Subcutaneous abdominal adipose tissue (tissue), 5 donors: ENCODE data around the gene APOBEC4.

Source experiments
- H3K27ac ChIP-seq: one replicate; pipeline ENCODE4 v1.7.0; 2013; ENCODE audit warnings: low read depth, mild to moderate bottlenecking, inconsistent platforms, low read length, moderate library complexity
- H3K27me3 ChIP-seq, 5 donors: one replicate each; pipeline ENCODE4 v1.7.0; 2013; ENCODE audit warnings: low read length in 5 of 5, inconsistent platforms in 1 of 5; ENCODE audit not compliant: control insufficient read depth in 5 of 5, insufficient read depth in 4 of 5
- H3K36me3 ChIP-seq, 5 donors: one replicate each; pipeline ENCODE4 v1.7.0; 2013; ENCODE audit warnings: low read length in 5 of 5; ENCODE audit not compliant: control insufficient read depth in 5 of 5, insufficient read depth in 5 of 5
- H3K4me1 ChIP-seq, 5 donors: one replicate each; pipeline ENCODE4 v1.7.0; 2013; ENCODE audit warnings: low read length in 5 of 5, mild to moderate bottlenecking in 3 of 5, moderate library complexity in 1 of 5; ENCODE audit not compliant: control insufficient read depth in 5 of 5, insufficient read depth in 5 of 5
- H3K4me3 ChIP-seq, 5 donors: one replicate each; pipeline ENCODE4 v1.7.0; 2013; ENCODE audit warnings: low read length in 5 of 5, low read depth in 1 of 5
- H3K9ac ChIP-seq, 5 donors: one replicate each; pipeline ENCODE4 v1.7.0; 2013; ENCODE audit warnings: low read length in 5 of 5, mild to moderate bottlenecking in 4 of 5, moderate library complexity in 3 of 5
- H3K9me3 ChIP-seq, 5 donors: one replicate each; pipeline ENCODE4 v1.7.0; 2013; ENCODE audit warnings: low read length in 5 of 5; ENCODE audit not compliant: control insufficient read depth in 5 of 5
- donor health status: healthy.
- donor health status: healthy.
- donor health status: healthy.
- donor health status: healthy.
- donor health status: healthy.

Gene APOBEC4

DNA sequence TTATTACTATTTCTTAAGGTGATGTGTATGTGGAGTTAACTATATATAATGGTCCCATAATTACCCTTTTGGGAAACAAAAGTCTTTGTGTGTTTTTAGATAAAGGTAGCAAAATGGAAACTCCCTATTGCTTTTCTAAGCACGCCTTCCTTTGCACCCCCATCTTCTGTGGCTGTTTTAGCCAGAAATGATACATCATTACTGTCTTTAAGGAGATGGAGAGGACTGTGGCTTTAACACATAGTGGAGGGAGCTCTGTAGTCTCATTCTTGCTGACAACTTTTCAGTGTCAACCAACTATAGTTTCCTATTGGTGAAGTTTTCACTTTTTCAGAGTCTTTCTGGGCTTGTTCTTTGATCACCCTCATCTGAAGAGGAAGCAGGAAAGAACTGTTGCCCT lies 1.0 kb downstream of the APOBEC4 start:
- peaks cover 0 to 7% (median 0%) of the 10 kb centered on the region in 5 donors for H3K4me1 ChIP-seq
- no peak overlapping the region for H3K9ac ChIP-seq
- no peak overlapping the region for H3K27ac ChIP-seq
- no peak overlapping the region for H3K4me3 ChIP-seq
- H3K9me3 ChIP-seq: no peaks in the 10 kb centered on the region
- no peaks in the 10 kb centered on the region for H3K36me3 ChIP-seq
- no peaks in the 10 kb centered on the region for H3K27me3 ChIP-seq

DNA sequence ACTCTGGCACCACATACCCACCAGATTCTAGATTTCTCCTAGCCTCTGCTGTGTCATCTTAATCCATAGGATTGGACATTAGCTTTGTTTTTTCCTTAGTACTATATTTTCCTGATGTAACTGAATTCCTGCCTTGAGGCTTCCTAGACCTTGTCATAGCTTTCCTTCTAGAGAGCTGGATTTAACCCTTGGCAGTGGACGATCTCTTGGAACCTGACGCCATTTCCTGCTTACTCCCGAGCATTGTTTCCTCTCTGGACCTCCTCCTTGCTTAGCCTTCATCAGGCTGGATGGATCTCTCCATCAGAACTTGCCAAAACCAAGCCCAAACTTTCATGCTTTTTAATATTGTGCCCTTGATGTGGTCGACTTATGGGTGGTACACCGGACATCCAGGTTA lies 1.5 kb downstream of the APOBEC4 start:
- Histone ChIP-seq H3K27ac (no peak overlapping the region), H3K36me3 (no peaks in the 10 kb centered on the region), H3K9ac (no peak overlapping the region), H3K9me3 (no peaks in the 10 kb centered on the region), H3K4me1 (peaks cover 0 to 7% (median 0%) of the 10 kb centered on the region in 5 donors), H3K27me3 (no peaks in the 10 kb centered on the region), H3K4me3 (no peak overlapping the region)

- Histone ChIP-seq H3K9me3 (no peaks in the 10 kb centered on the region), H3K27me3 (no peaks in the 10 kb centered on the region), H3K4me1 (peaks cover 0 to 4% (median 0%) of the 10 kb centered on the region in 5 donors), H3K4me3 (no peak overlapping the region), H3K27ac (no peak overlapping the region), H3K9ac (no peak overlapping the region), H3K36me3 (no peaks in the 10 kb centered on the region)
Measured at GRCh38 chr1:183648042-183648441, 5.1 kb downstream of the APOBEC4 start.

- Histone ChIP-seq H3K9me3 (no peaks in the 10 kb centered on the region), H3K27me3 (no peaks in the 10 kb centered on the region), H3K4me3 (no peak overlapping the region), H3K4me1 (peaks cover 0 to 2% (median 0%) of the 10 kb centered on the region in 5 donors), H3K36me3 (no peaks in the 10 kb centered on the region), H3K9ac (no peak overlapping the region), H3K27ac (no peak overlapping the region)
Measured at GRCh38 chr1:183646776-183647175, 6.3 kb downstream of the APOBEC4 start.

DNA sequence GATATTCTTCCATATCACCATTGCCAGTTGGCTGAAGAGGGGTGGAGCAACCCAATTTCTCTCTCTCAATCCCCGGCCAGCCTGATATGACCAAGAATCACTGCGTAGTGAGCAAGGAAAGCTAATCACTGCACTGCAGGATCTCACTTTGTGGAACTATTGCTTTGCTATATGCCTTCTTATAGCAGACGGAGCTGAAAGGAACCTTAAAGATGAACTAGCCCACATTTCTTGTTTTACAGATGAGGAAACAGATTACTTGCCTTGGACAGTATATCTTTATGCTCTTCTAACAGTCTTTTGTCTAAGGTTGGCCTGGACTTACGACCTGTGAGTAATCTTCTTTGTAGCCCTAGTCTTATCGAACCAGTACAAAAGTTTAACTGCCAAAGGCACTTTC lies 7.6 kb downstream of the APOBEC4 start:
- Histone ChIP-seq H3K4me1 (peaks cover 0 to 2% (median 0%) of the 10 kb centered on the region in 5 donors), H3K4me3 (no peak overlapping the region)

GRCh38 chr1:183642166-183642565 lies 10.9 kb downstream of the APOBEC4 start:
- no peaks in the 10 kb centered on the region for H3K36me3 ChIP-seq
- H3K4me1 ChIP-seq: peaks cover 0 to 2% (median 0%) of the 10 kb centered on the region in 5 donors
- no peaks in the 10 kb centered on the region for H3K9me3 ChIP-seq
- H3K9ac ChIP-seq: no peak overlapping the region
- H3K27me3 ChIP-seq: no peaks in the 10 kb centered on the region
- no peak overlapping the region for H3K4me3 ChIP-seq
- no peak overlapping the region for H3K27ac ChIP-seq

More for the DNA sequence above, 7.6 kb downstream of the APOBEC4 start:
- H3K9ac ChIP-seq: no peak overlapping the region
- no peaks in the 10 kb centered on the region for H3K9me3 ChIP-seq
- no peaks in the 10 kb centered on the region for H3K36me3 ChIP-seq
- H3K27ac ChIP-seq: no peak overlapping the region
- H3K27me3 ChIP-seq: no peaks in the 10 kb centered on the region

DNA sequence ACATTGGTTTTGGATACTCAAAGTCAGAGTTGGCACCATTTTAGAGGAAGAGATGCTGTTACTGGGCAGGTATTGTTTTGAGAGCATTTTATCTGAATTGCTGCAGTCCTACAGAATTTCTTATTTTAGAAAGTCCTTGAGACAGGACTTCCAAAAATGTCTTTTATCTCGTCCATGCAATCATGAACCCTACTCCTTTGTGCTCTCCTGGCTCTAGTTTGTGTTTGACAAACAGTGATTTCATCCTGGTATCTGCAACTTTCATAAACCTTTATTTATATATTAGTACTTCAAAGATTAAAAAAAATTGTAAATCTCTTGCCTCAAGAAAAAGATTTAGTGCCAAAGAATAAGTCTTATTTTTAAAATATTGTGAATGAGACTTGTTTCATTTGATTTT lies 12.9 kb downstream of the APOBEC4 start:
- Histone ChIP-seq H3K9ac (no peak overlapping the region), H3K4me1 (peaks cover 0 to 8% (median 6%) of the 10 kb centered on the region in 5 donors), H3K27me3 (no peaks in the 10 kb centered on the region), H3K4me3 (no peak overlapping the region), H3K27ac (no peak overlapping the region), H3K36me3 (no peaks in the 10 kb centered on the region), H3K9me3 (no peaks in the 10 kb centered on the region)

DNA sequence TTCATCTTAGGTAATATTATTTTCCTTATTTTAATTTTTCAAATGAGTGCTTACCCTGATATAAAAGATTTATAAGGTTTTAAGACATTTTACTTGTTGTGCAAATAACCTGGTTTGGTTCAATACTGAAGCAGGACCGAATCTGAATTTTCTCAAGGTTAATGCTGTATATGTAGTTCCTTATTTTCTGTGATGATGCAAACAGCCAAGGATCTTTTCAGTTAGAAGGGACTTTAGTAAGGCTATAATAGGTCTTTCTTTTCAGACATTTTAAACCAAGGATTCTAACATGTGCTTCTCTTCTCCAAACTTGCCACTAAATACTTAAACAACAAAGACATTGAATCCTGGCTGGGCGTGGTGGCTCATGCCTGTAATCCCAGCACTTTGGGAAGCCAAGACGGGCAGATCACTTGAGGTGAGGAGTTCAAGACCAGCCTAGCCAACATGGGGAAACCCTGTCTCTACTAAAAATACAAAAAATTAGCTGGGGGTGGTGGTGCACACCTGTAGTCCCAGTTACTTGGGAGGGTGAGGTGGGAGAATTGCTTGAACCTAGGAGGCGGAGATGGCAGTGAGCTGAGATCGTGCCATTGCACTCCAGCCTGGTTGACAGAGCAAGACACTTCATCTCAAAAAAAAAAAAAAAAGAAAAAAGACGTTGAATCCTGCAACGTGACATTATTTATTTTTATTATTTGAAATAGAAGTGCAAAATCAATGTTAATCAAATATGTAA lies 14.3 kb downstream of the APOBEC4 start:
- peaks cover 0 to 17% (median 13%) of the 10 kb centered on the region in 5 donors for H3K4me1 ChIP-seq
- H3K9ac ChIP-seq: no peak overlapping the region
- no peaks in the 10 kb centered on the region for H3K9me3 ChIP-seq
- no peaks in the 10 kb centered on the region for H3K27me3 ChIP-seq
- H3K36me3 ChIP-seq: no peaks in the 10 kb centered on the region
- no peak overlapping the region for H3K27ac ChIP-seq
- no peak overlapping the region for H3K4me3 ChIP-seq

- Histone ChIP-seq H3K27me3 (no peaks in the 10 kb centered on the region), H3K4me1 (peaks cover 2 to 38% (median 32%) of the 10 kb centered on the region in 5 donors), H3K27ac (no peak overlapping the region), H3K9me3 (no peaks in the 10 kb centered on the region), H3K4me3 (no peak overlapping the region), H3K36me3 (peaks cover 0 to 3% (median 0%) of the 10 kb centered on the region in 5 donors), H3K9ac (no peak overlapping the region)
Measured at GRCh38 chr1:183636783-183637182, 16.3 kb downstream of the APOBEC4 start.

- Histone ChIP-seq H3K9ac (peak overlapping the region in 1 of 5 donors; percentile 0), H3K9me3 (no peaks in the 10 kb centered on the region), H3K27me3 (no peaks in the 10 kb centered on the region), H3K4me1 (peaks cover 2 to 43% (median 36%) of the 10 kb centered on the region in 5 donors), H3K4me3 (peak overlapping the region; percentile 69 to 92 (median 81)), H3K36me3 (peaks cover 0 to 3% (median 0%) of the 10 kb centered on the region in 5 donors), H3K27ac (peak overlapping the region; percentile 47)
Measured at GRCh38 chr1:183636334-183636682, 16.8 kb downstream of the APOBEC4 start.
